Thymus (tissue), 14 donors: ENCODE measurements around the gene KCNK3. TPM values are rescaled to one million over a fixed set of nuclear protein-coding genes. Genes with fewer than 3 reads are reported as not detected.

Experiments used
- DNase-seq, 9 donors: peaks; one replicate each; pipeline ENCODE4 v3.0.0-alpha.2; 2013; ENCODE audit warnings: low spot score in 9 of 9, low read depth in 6 of 9, missing footprints in 1 of 9
- H3K27ac ChIP-seq, 2 donors: one replicate each; pipeline ENCODE4 v1.5.1; 2013; ENCODE audit warnings: control low read depth in 1 of 2, low read depth in 1 of 2, low read length in 1 of 2, mild to moderate bottlenecking in 1 of 2, moderate library complexity in 1 of 2
- H3K27me3 ChIP-seq, 2 donors: one replicate each; pipeline ENCODE4 v1.5.1; 2013; ENCODE audit warnings: low read length in 1 of 2; ENCODE audit not compliant: control insufficient read depth in 2 of 2, insufficient read depth in 1 of 2
- H3K36me3 ChIP-seq, 2 donors: one replicate each; pipeline ENCODE4 v1.5.1; 2013; ENCODE audit warnings: low read length in 1 of 2, mild to moderate bottlenecking in 1 of 2, moderate library complexity in 1 of 2; ENCODE audit not compliant: control insufficient read depth in 2 of 2, insufficient read depth in 2 of 2
- H3K4me1 ChIP-seq, 2 donors: one replicate each; pipeline ENCODE4 v1.5.1; 2013; ENCODE audit warnings: low read length in 2 of 2; ENCODE audit not compliant: control insufficient read depth in 2 of 2, insufficient read depth in 2 of 2
- H3K4me3 ChIP-seq, 2 donors: one replicate each; pipeline ENCODE4 v1.5.1; 2013; ENCODE audit warnings: low read length in 2 of 2, control low read depth in 1 of 2, mild to moderate bottlenecking in 1 of 2
- H3K9me3 ChIP-seq, 2 donors: one replicate each; pipeline ENCODE4 v1.5.1; 2013; ENCODE audit warnings: low read length in 1 of 2, mild to moderate bottlenecking in 1 of 2; ENCODE audit not compliant: control insufficient read depth in 2 of 2, insufficient read depth in 1 of 2
- WGBS: extraction: QIAGEN DNeasy Blood & Tissue Kit; methylation state at CpG from one replicate; pipeline ENCODE4 v1.1.7; 2013; 5-methylcytosine and 5-hydroxymethylcytosine counted together
- long read RNA-seq, 10 donors: transcript quantifications; one replicate each; lab custom pipeline, GENCODE V29; 2026
- polyA plus RNA-seq: library from polyadenylated mRNA; stranded (reverse); fragments of 200-250 nt; gene quantifications from one replicate; pipeline ENCODE4 v1.2.3, GENCODE V29; 2013
- total RNA-seq: library from RNA; stranded (reverse); fragments of 120-200 nt; gene quantifications from one replicate; pipeline ENCODE4 v1.2.4, GENCODE V29; 2013
- donor health status: healthy.

The KCNK3 gene
- 0.05 TPM for total RNA-seq
- 0.71 TPM for polyA plus RNA-seq
- long read RNA-seq, donor 1, result 0 reads
- long read RNA-seq, donor 2, result 0 reads
- long read RNA-seq, donor 3, result 0 reads
- long read RNA-seq, donor 4, result 0 reads
- long read RNA-seq, donor 5, full-length matches to known transcripts, result 2 of 2 reads
- long read RNA-seq, donor 5, partial matches to known transcripts, result 0 of 2 reads
- long read RNA-seq, donor 5, other reads (novel, unspliced or antisense), result 0 of 2 reads
- long read RNA-seq, donor 6, result 0 reads
- long read RNA-seq, donor 7, result 0 reads
- long read RNA-seq, donor 8, result 0 reads
- long read RNA-seq, donor 9, result 0 reads
- long read RNA-seq, donor 10, result 0 reads

GRCh38 chr2:26692279-26692896, at the start of gene KCNK3:
TSS of gene KCNK3 (plus strand) at chr2:26692722. CDS start at chr2:26692876, 154 bp downstream.
- Histone ChIP-seq H3K27ac (no peak within 1 kb of the TSS), H3K4me1 (peaks cover 7 to 8% of the 10 kb centered on the region in 2 donors), H3K4me3 (peak within 1 kb of the TSS in 1 of 2 donors; percentile 38), H3K9me3 (peaks cover 1 to 4% of the 10 kb centered on the region in 2 donors), H3K36me3 (no peaks in the 10 kb centered on the region), H3K27me3 (peaks cover 40 to 95% of the 10 kb centered on the region in 2 donors)
- DNase-seq, result peak in 7 of 9 donors; percentile 28 to 68 (median 44)
- 2% methylated on average over 64 of the region's 64 CpGs for WGBS

GRCh38 chr2:26644188-26644835, 48.2 kb upstream of the KCNK3 start:
- Histone ChIP-seq H3K36me3 (no peaks in the 10 kb centered on the region), H3K9me3 (peaks cover 0 to 3% of the 10 kb centered on the region in 2 donors), H3K27ac (no peak overlapping the region), H3K4me1 (peaks cover 0 to 15% of the 10 kb centered on the region in 2 donors), H3K27me3 (peaks cover 0 to 50% of the 10 kb centered on the region in 2 donors), H3K4me3 (no peak overlapping the region)
- 80% methylated on average over 13 of the region's 13 CpGs for WGBS
- DNase-seq, result no peak

GRCh38 chr2:26645762-26646161, 46.8 kb upstream of the KCNK3 start:
- 94% methylated on average over 10 of the region's 10 CpGs for WGBS
- no peak for DNase-seq

GRCh38 chr2:26646986-26647672, 45.4 kb upstream of the KCNK3 start:
- H3K27ac ChIP-seq, result no peak overlapping the region
- WGBS, result 88% methylated on average over 6 of the region's 6 CpGs
- H3K27me3 ChIP-seq, result peaks cover 0 to 52% of the 10 kb centered on the region in 2 donors
- H3K4me3 ChIP-seq, result no peak overlapping the region
- H3K4me1 ChIP-seq, result peaks cover 0 to 7% of the 10 kb centered on the region in 2 donors
- peaks cover 0 to 3% of the 10 kb centered on the region in 2 donors for H3K9me3 ChIP-seq
- no peak for DNase-seq
- H3K36me3 ChIP-seq, result no peaks in the 10 kb centered on the region

More at GRCh38 chr2:26645762-26646161, 46.8 kb upstream of the KCNK3 start:
- H3K4me1 ChIP-seq, result peaks cover 0 to 8% of the 10 kb centered on the region in 2 donors
- no peaks in the 10 kb centered on the region for H3K36me3 ChIP-seq
- peaks cover 0 to 3% of the 10 kb centered on the region in 2 donors for H3K9me3 ChIP-seq
- H3K27ac ChIP-seq, result no peak overlapping the region
- no peak overlapping the region for H3K4me3 ChIP-seq
- peaks cover 0 to 47% of the 10 kb centered on the region in 2 donors for H3K27me3 ChIP-seq

GRCh38 chr2:26647981-26648380, 44.5 kb upstream of the KCNK3 start:
- Histone ChIP-seq H3K27me3 (peaks cover 0 to 52% of the 10 kb centered on the region in 2 donors), H3K27ac (no peak overlapping the region), H3K4me3 (no peak overlapping the region), H3K9me3 (peaks cover 0 to 6% of the 10 kb centered on the region in 2 donors), H3K36me3 (no peaks in the 10 kb centered on the region), H3K4me1 (peaks cover 0 to 3% of the 10 kb centered on the region in 2 donors)
- DNase-seq, result no peak
- WGBS, result 92% methylated on average over 3 of the region's 3 CpGs

GRCh38 chr2:26648516-26648915, 44.0 kb upstream of the KCNK3 start:
- Histone ChIP-seq H3K27me3 (peaks cover 0 to 56% of the 10 kb centered on the region in 2 donors), H3K9me3 (peaks cover 0 to 6% of the 10 kb centered on the region in 2 donors), H3K27ac (no peak overlapping the region), H3K4me1 (peaks cover 0 to 3% of the 10 kb centered on the region in 2 donors), H3K4me3 (no peak overlapping the region), H3K36me3 (no peaks in the 10 kb centered on the region)
- DNase-seq, result no peak
- WGBS, result 85% methylated on average over 6 of the region's 6 CpGs

GRCh38 chr2:26649322-26649721, 43.2 kb upstream of the KCNK3 start:
- H3K27me3 ChIP-seq, result peaks cover 0 to 55% of the 10 kb centered on the region in 2 donors
- no peaks in the 10 kb centered on the region for H3K36me3 ChIP-seq
- no peak overlapping the region for H3K27ac ChIP-seq
- peaks cover 0 to 3% of the 10 kb centered on the region in 2 donors for H3K4me1 ChIP-seq
- no peak overlapping the region for H3K4me3 ChIP-seq
- H3K9me3 ChIP-seq, result peaks cover 0 to 6% of the 10 kb centered on the region in 2 donors
- 85% methylated on average over 7 of the region's 7 CpGs for WGBS
- no peak for DNase-seq

GRCh38 chr2:26649992-26650712, 42.4 kb upstream of the KCNK3 start:
- Histone ChIP-seq H3K36me3 (no peaks in the 10 kb centered on the region), H3K4me3 (no peak overlapping the region), H3K27me3 (peaks cover 0 to 49% of the 10 kb centered on the region in 2 donors), H3K4me1 (no peaks in the 10 kb centered on the region), H3K9me3 (peaks cover 0 to 3% of the 10 kb centered on the region in 2 donors), H3K27ac (no peak overlapping the region)
- DNase-seq, result no peak
- 86% methylated on average over 12 of the region's 12 CpGs for WGBS
